ENCODE measurements around the gene AFF3. TPM values are rescaled to one million over a fixed set of nuclear protein-coding genes. Genes with fewer than 3 reads are reported as not detected.

Gene AFF3
- total and polyA plus RNA-seq, 2 of the 4 experiments (the other 2 are of a cell fraction): 12.9 to 14.3 TPM

- peaks cover 24 to 40% of the 10 kb centered on the region in 2 experiments for H3K79me1 ChIP-seq (ENCODE audit: low read depth in 1 of 2, low read length in 2 of 2)
- peak overlapping the region; percentile 94 for H4K8ac ChIP-seq (ENCODE audit: low read depth in 2 of 2, low read length in 2 of 2)
- CTCF ChIA-PET: interaction anchor here (0.6 to 1.0 kb wide), 2 partner anchors 28 to 356 kb away, joined by 4 read pairs; no protein-coding TSS in a partner anchor
- H3K27me3 ChIP-seq (ENCODE audit: control insufficient read depth, insufficient read depth, low read length): no peaks in the 10 kb centered on the region
- peak overlapping the region; percentile 99 for H2BK20ac ChIP-seq (ENCODE audit: low read depth, low read length)
- peak overlapping the region; percentile 100; the same call in 1 of the 2 replicates for H3K4ac ChIP-seq (ENCODE audit: low read depth, low read length)
- in situ Hi-C loops (cut with MboI; ENCODE audit: low sequenced_read_pairs) (no loop called here), intact Hi-C loops (cut with micrococcal nuclease) (no loop called here), dilution Hi-C loops (cut with HindIII; ENCODE audit: low sequenced_read_pairs, unreplicated experiment) (no loop called here)
- no peak overlapping the region for H2AK9ac ChIP-seq (replicated peaks; ENCODE audit: low read depth, low read length, poor library complexity)
- no CpG with 5 or more reads among the region's 5 CpGs for WGBS, 2 experiments (ENCODE audit: extremely low coverage in 2 of 2, insufficient read length in 1 of 2)
- no peak overlapping the region for H2AFZ ChIP-seq (replicated peaks; ENCODE audit: low read length, poor library complexity)
- H2AK5ac ChIP-seq (ENCODE audit: low read depth, low read length): no peak overlapping the region
- H3K27ac ChIP-seq (ENCODE audit: insufficient read depth, low read length): peak overlapping the region; percentile 77; the same call in 1 of the 2 replicates
- no peaks in the 10 kb centered on the region for H3K9me3 ChIP-seq (ENCODE audit: control insufficient read depth, insufficient read depth, low read length)
- peak; percentile 45 for ATAC-seq (ENCODE audit: low read depth)
- POLR2A ChIA-PET (ENCODE audit: unreplicated experiment): interaction anchor here (0.5 kb wide), 1 partner anchor 176 kb away, joined by 7 read pairs; no protein-coding TSS in a partner anchor
- H2BK5ac ChIP-seq (ENCODE audit: low read depth, low read length, poor library complexity, severe bottlenecking): peak overlapping the region; percentile 97
- BruUV-seq (replicated peaks): no TSS peak
- peak; percentile 98 for DNase-seq
- peaks cover 26% of the 10 kb centered on the region for H3K4me1 ChIP-seq (ENCODE audit: control insufficient read depth, insufficient read depth, low read length)
- H3K4me3 ChIP-seq (ENCODE audit: insufficient read depth, low read depth, low read length): no peak overlapping the region
- peak overlapping the region; percentile 54; the same call in 1 of the 2 replicates for H3K9ac ChIP-seq (ENCODE audit: low read depth, low read length)
- peak overlapping the region; percentile 13; the same call in 1 of the 3 replicates for H2BK15ac ChIP-seq (ENCODE audit: low read depth, low read length)
- H2BK120ac ChIP-seq (ENCODE audit: low read depth, low read length): peak overlapping the region; percentile 100
- no peaks in the 10 kb centered on the region for H4K20me1 ChIP-seq (ENCODE audit: insufficient read depth, low read length)
- H3K56ac ChIP-seq (ENCODE audit: extremely low read depth, insufficient read depth, low read length): peak overlapping the region; percentile 92
- H4K5ac ChIP-seq (ENCODE audit: low read depth, low read length): peak overlapping the region; percentile 78; the same call in 1 of the 2 replicates
- TF ChIP-seq USF2 (IDR thresholded peaks at IDR 0.05; ENCODE audit: low read depth, low read length) (no peak), RCOR1 (IDR thresholded peaks at IDR 0.05; ENCODE audit: insufficient replicate concordance, low read length) (no peak), FOS (IDR thresholded peaks at IDR 0.05; ENCODE audit: low read depth, low read length) (peak; percentile 52), CEBPB (IDR thresholded peaks at IDR 0.05; ENCODE audit: low read depth, low read length) (peak; percentile 43; the same call in 1 of the 2 replicates), MXI1 (IDR thresholded peaks at IDR 0.05; ENCODE audit: borderline replicate concordance, low read depth, low read length) (no peak), BHLHE40 (IDR thresholded peaks at IDR 0.05; ENCODE audit: low read depth, low read length) (peak; percentile 41; the same call in 1 of the 2 replicates), POLR2A (IDR thresholded peaks at IDR 0.05; ENCODE audit: low read depth, low read length) (no peak; the same call in none of the 2 replicates), NFE2L2 (IDR thresholded peaks at IDR 0.05; ENCODE audit: low read depth, low read length) (peak; percentile 36; the same call in 1 of the 2 replicates), RAD21 (IDR thresholded peaks at IDR 0.05; ENCODE audit: low read length) (0 out of 2 replicates have a peak, but pooled peaks have one; percentile 1), MAFK (IDR thresholded peaks at IDR 0.05; ENCODE audit: low read depth, low read length) (0 out of 2 replicates have a peak, but pooled peaks have one; percentile 20), RFX5 (IDR thresholded peaks at IDR 0.05; ENCODE audit: low read depth, low read length) (no peak; the same call in 1 of the 2 replicates)
- H3K14ac ChIP-seq (replicated peaks; ENCODE audit: low read depth, low read length): peak overlapping the region; percentile 85; the same call in 1 of the 2 replicates
- peaks cover 18% of the 10 kb centered on the region for H3K9me1 ChIP-seq (ENCODE audit: insufficient read depth, low read length)
- peak overlapping the region; percentile 90 for H4K91ac ChIP-seq (ENCODE audit: insufficient read depth, low read depth, low read length)
- H3K4me2 ChIP-seq (ENCODE audit: low read depth, low read length): peak overlapping the region; percentile 73; the same call in 1 of the 2 replicates
- H3K23ac ChIP-seq (ENCODE audit: low read depth, low read length): peak overlapping the region; percentile 90
- no peaks in the 10 kb centered on the region for H3K36me3 ChIP-seq (ENCODE audit: control insufficient read depth, insufficient read depth, low read length)
- H3K18ac ChIP-seq (ENCODE audit: low read depth, low read length): peak overlapping the region; percentile 100; the same call in 1 of the 2 replicates
Measured at GRCh38 chr2:99878581-99879350, 263.6 kb downstream of the AFF3 start.

All from IMR-90 (cell line).